GM12865 (cell line): ENCODE measurements around the gene CASP10.

Experiments used
- DNase-seq: peaks from one replicate; pipeline ENCODE4 v3.0.0; 2010; ENCODE audit warnings: low read depth
- H3K4me3 ChIP-seq: 2 replicates; pipeline ENCODE4 v1.5.1; 2011; ENCODE audit warnings: mild to moderate bottlenecking, low read depth, low read length, control low read depth
- TF ChIP-seq, protein P1 (sequence below): IDR thresholded peaks from 2 replicates; pipeline ENCODE4 v1.5.1; 2011; ENCODE audit warnings: low read length, control low read depth, low read depth, inconsistent platforms; ENCODE audit not compliant: insufficient read depth; ENCODE audit errors: missing control alignments

The CASP10 gene

DNA sequence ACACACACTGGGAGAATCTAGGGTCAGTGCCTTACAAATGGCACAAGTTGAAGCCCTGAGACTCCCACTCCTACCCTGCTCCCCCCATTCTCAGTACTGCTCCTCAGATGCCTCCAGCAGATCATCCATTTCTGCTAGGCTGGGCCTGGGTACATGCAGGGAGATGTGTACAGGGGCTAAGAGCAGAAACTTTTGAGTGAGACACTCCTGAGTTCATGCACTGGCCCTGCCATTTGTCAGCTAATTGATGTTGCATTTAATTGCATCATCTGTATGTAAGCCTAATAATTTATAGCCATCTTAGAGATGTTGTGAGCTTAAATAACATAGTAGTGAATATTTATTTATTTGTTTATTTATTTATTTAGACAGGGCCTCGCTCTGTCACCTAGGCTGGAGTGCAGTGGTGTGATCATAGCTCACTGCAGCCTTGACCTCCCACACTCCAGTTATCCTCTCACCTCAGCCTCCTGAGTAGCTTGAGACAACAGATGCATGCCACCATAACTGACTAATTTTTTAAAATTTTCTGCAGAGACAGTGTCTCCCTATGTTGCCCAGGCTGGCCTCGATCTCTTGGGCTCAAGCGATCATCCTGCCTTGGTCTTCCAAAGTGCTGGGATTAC is 72.6 kb downstream of the CASP10 start:
- no peak for DNase-seq
- no peak overlapping the region for H3K4me3 ChIP-seq
- TF ChIP-seq, protein P1, sequence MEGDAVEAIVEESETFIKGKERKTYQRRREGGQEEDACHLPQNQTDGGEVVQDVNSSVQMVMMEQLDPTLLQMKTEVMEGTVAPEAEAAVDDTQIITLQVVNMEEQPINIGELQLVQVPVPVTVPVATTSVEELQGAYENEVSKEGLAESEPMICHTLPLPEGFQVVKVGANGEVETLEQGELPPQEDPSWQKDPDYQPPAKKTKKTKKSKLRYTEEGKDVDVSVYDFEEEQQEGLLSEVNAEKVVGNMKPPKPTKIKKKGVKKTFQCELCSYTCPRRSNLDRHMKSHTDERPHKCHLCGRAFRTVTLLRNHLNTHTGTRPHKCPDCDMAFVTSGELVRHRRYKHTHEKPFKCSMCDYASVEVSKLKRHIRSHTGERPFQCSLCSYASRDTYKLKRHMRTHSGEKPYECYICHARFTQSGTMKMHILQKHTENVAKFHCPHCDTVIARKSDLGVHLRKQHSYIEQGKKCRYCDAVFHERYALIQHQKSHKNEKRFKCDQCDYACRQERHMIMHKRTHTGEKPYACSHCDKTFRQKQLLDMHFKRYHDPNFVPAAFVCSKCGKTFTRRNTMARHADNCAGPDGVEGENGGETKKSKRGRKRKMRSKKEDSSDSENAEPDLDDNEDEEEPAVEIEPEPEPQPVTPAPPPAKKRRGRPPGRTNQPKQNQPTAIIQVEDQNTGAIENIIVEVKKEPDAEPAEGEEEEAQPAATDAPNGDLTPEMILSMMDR = no peak

DNA sequence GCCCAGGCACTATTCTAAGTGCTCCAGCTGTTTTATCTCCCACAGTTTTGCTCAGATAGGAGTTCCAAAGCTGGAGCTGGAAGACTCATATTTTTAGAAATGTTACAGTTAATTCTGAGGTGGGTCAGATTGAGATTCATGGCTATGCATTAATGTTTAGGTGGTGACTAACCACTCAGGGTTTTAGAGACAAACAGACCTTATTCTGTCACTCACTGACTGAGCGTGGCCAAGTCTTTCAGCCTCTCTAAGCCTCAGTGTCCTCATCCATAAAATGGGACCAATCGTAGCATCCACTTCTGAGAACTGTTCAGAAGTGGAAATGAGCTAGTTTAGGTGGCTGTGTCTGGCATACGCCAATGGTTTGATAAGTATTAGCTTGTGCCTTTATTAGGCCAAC is 73.1 kb downstream of the CASP10 start:
- DNase-seq = no peak
- TF ChIP-seq, protein P1 = no peak
- no peak overlapping the region for H3K4me3 ChIP-seq

DNA sequence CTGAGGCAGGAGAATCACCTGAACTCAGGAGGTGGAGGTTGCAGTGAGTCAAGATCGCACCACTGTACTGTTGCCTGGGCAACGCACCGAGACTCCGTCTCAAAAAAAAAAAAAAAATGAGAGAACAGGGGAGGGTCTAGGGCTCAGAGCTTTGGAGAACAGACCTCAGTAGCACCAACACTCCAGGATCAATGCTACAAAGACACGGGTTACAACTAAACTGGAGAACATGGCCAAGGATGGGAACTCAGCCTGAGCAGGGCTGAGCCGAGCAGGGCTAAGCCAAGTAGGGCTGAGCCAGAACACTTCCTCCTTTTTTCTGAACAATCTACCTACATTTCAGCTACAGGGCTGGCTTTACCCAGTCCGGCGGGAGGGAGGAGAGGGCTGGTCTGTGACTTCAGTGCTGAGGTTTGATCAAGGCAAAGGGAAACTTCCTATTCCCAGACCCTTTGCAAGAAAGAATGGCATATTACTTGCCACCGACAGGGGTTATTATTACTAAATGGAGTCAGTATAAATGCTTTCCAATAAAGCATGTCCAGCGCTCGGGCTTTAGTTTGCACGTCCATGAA is 74.5 kb downstream of the CASP10 start:
- H3K4me3 ChIP-seq = peak overlapping the region; percentile 69
- peak; percentile 73 for DNase-seq
- TF ChIP-seq, protein P1 = no peak

DNA sequence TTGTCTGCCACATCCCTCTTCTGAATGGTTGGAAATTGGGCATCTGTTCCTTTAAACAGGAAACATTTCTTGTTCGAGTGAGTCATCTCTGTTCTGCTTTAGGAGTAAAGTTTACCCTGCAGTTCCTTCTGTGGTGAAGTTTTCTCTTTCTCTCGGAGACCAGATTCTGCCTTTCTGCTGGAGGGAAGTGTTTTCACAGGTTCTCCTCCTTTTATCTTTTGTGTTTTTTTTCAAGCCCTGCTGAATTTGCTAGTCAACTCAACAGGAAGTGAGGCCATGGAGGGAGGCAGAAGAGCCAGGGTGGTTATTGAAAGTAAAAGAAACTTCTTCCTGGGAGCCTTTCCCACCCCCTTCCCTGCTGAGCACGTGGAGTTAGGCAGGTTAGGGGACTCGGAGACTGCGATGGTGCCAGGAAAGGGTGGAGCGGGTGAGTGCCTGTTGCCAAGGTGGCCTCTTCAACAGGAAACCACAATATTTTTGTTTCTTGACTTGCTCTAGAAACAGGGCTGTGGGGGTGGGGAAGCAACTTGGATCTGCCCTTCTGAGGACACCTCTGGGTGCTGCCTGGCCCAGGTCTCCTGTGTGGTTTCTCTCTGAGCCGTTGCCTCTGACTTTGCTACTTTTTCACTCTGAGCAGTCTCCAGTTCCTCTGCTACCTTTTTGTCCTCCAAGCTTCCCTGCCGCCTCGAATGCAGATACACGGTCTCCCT is 75.2 kb downstream of the CASP10 start:
- peak overlapping the region; percentile 69 for H3K4me3 ChIP-seq
- DNase-seq = peak; percentile 96
- TF ChIP-seq, protein P1 = no peak

DNA sequence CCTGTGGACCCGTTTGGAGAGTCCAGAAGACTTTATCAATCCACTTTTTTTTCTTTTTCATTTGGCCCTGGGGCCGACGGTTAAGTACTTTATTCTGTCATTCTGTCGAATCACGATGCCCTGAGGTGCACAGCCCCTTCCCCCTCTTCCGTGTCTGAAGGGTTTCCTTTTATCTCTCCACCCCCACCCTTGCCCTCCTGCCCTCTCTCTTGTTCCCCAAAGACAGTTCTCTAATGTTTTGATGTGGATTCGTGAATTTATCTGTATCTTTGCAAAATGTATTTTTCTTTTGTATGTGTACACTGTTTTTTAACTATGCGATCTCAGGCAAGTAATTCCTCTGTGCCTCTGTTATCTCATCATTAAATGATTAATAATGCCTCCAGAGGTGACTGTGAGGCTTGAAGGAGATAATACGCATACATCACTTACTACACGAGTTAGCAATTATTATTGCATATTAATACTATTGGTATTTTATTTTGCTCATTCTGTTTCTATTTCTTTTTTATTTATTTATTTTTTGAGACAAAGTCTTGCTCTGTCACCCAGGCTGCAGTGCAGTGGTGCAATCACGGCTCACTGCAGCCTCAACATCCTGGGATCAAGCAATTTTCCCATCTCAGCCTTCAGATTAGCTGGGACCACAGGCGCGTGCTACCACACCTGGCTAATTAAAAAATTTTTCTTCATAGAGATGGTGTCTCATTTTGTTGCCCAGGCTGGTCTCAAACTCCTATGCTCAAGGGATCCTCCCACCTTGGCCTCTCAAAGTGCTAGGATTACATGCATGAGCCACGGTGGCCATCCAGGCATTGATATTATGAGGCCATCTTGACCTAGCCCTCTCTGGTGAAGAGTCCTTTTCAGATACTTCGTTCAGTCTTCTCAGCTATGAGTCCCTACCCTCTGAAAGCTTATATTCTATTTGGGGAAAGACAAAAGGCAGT is 76.0 kb downstream of the CASP10 start:
- no peak for DNase-seq
- TF ChIP-seq, protein P1 = no peak
- peak overlapping the region; percentile 69 for H3K4me3 ChIP-seq

DNA sequence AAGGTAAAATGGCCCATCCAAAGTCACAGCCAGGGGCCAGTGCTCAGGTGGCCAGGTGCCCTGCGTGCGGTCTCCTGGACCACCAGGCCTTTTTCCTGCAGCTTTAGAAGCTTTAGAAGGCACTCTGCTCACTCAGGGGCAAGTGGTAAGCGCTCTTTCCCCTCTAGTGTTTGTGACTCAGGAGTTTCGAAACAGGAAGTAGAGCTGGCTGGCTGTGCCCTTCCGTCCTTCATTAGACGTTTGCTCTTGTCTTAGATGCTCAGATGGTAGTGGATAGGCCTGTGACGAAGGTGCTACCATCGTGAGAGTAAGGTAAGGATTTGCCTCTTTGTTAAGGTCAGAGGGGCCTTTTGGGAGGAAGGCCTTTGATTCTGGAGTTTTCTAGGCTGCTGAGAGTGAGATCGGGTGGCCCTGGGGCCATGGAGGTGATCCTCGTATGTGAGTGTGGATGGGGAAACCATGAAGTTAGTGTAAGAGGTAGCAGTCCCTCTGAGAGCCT is 77.4 kb downstream of the CASP10 start, which contains the start of gene CASP8:
Gene CASP8, plus strand, starts transcription at position 235 of the 499 bp plus-strand sequence. CDS start 5,951 bp downstream, outside the sequence.
- TF ChIP-seq, protein P1 = no peak
- H3K4me3 ChIP-seq = peak within 1 kb of the TSS; percentile 44
- DNase-seq = peak; percentile 76
